GM12891 (cell line): ENCODE results near the gene IMMP2L.

ENCODE experiments used
- PAX5 ChIP-seq: IDR thresholded peaks from 2 replicates; pipeline ENCODE4 v1.6.1; 2011; ENCODE audit warnings: low read length, moderate library complexity, mild to moderate bottlenecking; ENCODE audit not compliant: insufficient read depth, severe bottlenecking
- POLR2A ChIP-seq: IDR thresholded peaks from 2 replicates; pipeline ENCODE4 v1.6.1; 2011; ENCODE audit warnings: low read depth, low read length, control low read depth
- POLR2AphosphoS5 ChIP-seq: IDR thresholded peaks from 2 replicates; pipeline ENCODE4 v1.6.1; 2011; ENCODE audit warnings: low read depth, low read length, control low read depth
- POU2F2 ChIP-seq: IDR thresholded peaks from 2 replicates; pipeline ENCODE4 v1.6.1; 2011; ENCODE audit warnings: low read depth, mild to moderate bottlenecking, control low read depth, low read length, moderate library complexity
- SPI1 ChIP-seq: IDR thresholded peaks from 2 replicates; pipeline ENCODE4 v1.6.1; 2011; ENCODE audit warnings: low read depth, low read length, control low read depth
- TAF1 ChIP-seq: IDR thresholded peaks from 2 replicates; pipeline ENCODE4 v1.6.1; 2011; ENCODE audit warnings: low read depth, low read length, control low read depth

GRCh38 chr7:111595780-111596179 lies 33.5 kb upstream of the IMMP2L start:
- TF ChIP-seq POLR2A (no peak), TAF1 (no peak), POLR2AphosphoS5 (no peak), POU2F2 (no peak), PAX5 (no peak), SPI1 (no peak)
